Lower lobe of right lung (tissue), 2 donors: ENCODE data around the gene ZNF491. TPM values are rescaled to one million over a fixed set of nuclear protein-coding genes. Genes with fewer than 3 reads are reported as not detected.
A peak's percentile ranks its signal among the peaks of the same experiment; 100 is the strongest.

ENCODE experiments used
- ATAC-seq, 2 donors: fragments of 200-7000 bp; cut with Tn5 transposase; one replicate each; pipeline ENCODE4 v1.9.1; 2020 to 2022; ENCODE audit warnings: mild to moderate bottlenecking in 2 of 2, moderate library complexity in 2 of 2
- DNase-seq: peaks from one replicate; pipeline ENCODE4 v3.0.0-alpha.2; 2020
- H3K27ac ChIP-seq: fragments of 200-600 bp; one replicate; pipeline ENCODE4 v1.8.0; 2022
- H3K27me3 ChIP-seq: fragments of 200-600 bp; one replicate; pipeline ENCODE4 v1.8.0; 2022; ENCODE audit warnings: low read depth
- H3K36me3 ChIP-seq: fragments of 200-600 bp; one replicate; pipeline ENCODE4 v1.8.0; 2022; ENCODE audit warnings: mild to moderate bottlenecking
- H3K4me1 ChIP-seq: fragments of 200-600 bp; one replicate; pipeline ENCODE4 v1.8.0; 2022
- H3K4me3 ChIP-seq: fragments of 200-600 bp; one replicate; pipeline ENCODE4 v1.8.0; 2022; ENCODE audit warnings: mild to moderate bottlenecking
- H3K9me3 ChIP-seq: fragments of 200-600 bp; one replicate; pipeline ENCODE4 v1.8.0; 2022
- CTCF ChIP-seq: fragments of 200-600 bp; IDR thresholded peaks from one replicate; pipeline ENCODE4 v1.8.0; 2022; ENCODE audit warnings: antibody characterized with exemption, mild to moderate bottlenecking
- intact Hi-C: fragments of 100-400 bp; cut with DNase I; formaldehyde crosslinking; loops from one replicate; pipeline ENCODE4 v1.11.0; 2022
- long read RNA-seq: library from polyadenylated mRNA; unstranded; transcript quantifications from one replicate; pipeline ENCODE4 v2.0.0, GENCODE V29; 2021
- total RNA-seq: library from RNA; stranded (reverse); fragmentation: NEBNext Ultra II Directional; extraction: Animal tissue kit (Norgen Biotek cat#: 25700); gene quantifications from one replicate; pipeline ENCODE4 v1.2.1, GENCODE V29; 2021
- donor health status: DM: no; HTN: yes; CAD: no; lungs with severe emphysema.

The ZNF491 gene
- 2.3 TPM for total RNA-seq
- long read RNA-seq, partial matches to known transcripts, result 0 of 1 reads
- long read RNA-seq, other reads (novel, unspliced or antisense), result 0 of 1 reads

GRCh38 chr19:11798391-11799330 is at the start of gene ZNF491:
ZNF491 (plus strand) TSS chr19:11798523; CDS start chr19:11805954, 7,431 bp downstream.
- Histone ChIP-seq H3K4me1 (peaks cover 17% of the 10 kb centered on the region), H3K9me3 (no peaks in the 10 kb centered on the region), H3K4me3 (peak within 1 kb of the TSS; percentile 65), H3K36me3 (no peaks in the 10 kb centered on the region), H3K27ac (peak within 1 kb of the TSS; percentile 83), H3K27me3 (no peaks in the 10 kb centered on the region)
- ATAC-seq, result peak; percentile 99 to 100
- peak; percentile 38 for TF ChIP-seq CTCF
- DNase-seq, result peak; percentile 96
- intact Hi-C loops, result no loop called here

DNA sequence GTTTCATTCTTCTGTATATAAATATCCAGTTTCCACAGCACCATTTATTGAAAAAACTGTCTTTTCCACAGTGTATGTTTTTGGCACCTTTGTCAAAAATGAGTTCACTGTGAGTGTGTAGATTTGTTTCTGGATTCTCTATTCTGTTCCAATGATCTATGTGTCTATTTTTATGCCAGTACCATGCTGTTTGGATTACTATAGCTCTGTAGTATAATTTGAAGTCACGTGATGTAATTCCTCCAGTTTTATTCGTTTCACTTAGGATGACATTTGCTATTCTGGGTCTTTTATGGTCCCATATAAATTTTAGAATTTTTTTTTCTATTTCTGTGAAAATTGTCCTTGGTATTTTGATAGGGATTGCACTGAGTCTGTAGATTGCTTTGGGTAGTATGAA is 48.6 kb upstream of the ZNF491 start:
- intact Hi-C loops, result no loop called here
- H3K9me3 ChIP-seq, result peaks cover 21% of the 10 kb centered on the region
- ATAC-seq, result no peak
- no peak overlapping the region for H3K4me3 ChIP-seq
- H3K27ac ChIP-seq, result no peak overlapping the region
- H3K4me1 ChIP-seq, result no peaks in the 10 kb centered on the region
- DNase-seq, result no peak
- no peak for TF ChIP-seq CTCF
- no peaks in the 10 kb centered on the region for H3K27me3 ChIP-seq
- no peaks in the 10 kb centered on the region for H3K36me3 ChIP-seq

GRCh38 chr19:11752244-11752736 is 46.0 kb upstream of the ZNF491 start:
- H3K4me1 ChIP-seq, result no peaks in the 10 kb centered on the region
- DNase-seq, result no peak
- intact Hi-C loops, result no loop called here
- H3K27me3 ChIP-seq, result no peaks in the 10 kb centered on the region
- no peaks in the 10 kb centered on the region for H3K36me3 ChIP-seq
- H3K27ac ChIP-seq, result no peak overlapping the region
- TF ChIP-seq CTCF, result no peak
- no peak for ATAC-seq
- H3K4me3 ChIP-seq, result no peak overlapping the region
- peaks cover 21% of the 10 kb centered on the region for H3K9me3 ChIP-seq

- Histone ChIP-seq H3K4me3 (no peak overlapping the region), H3K27ac (no peak overlapping the region), H3K27me3 (no peaks in the 10 kb centered on the region), H3K9me3 (peaks cover 15% of the 10 kb centered on the region), H3K4me1 (no peaks in the 10 kb centered on the region), H3K36me3 (no peaks in the 10 kb centered on the region)
- DNase-seq (no peak), ATAC-seq (no peak)
- no peak for TF ChIP-seq CTCF
- intact Hi-C loops, result no loop called here
Observed at GRCh38 chr19:11754663-11755062, 43.7 kb upstream of the ZNF491 start.

GRCh38 chr19:11756965-11757364 is 41.4 kb upstream of the ZNF491 start:
- no peak overlapping the region for H3K27ac ChIP-seq
- no peak for TF ChIP-seq CTCF

More at GRCh38 chr19:11756965-11757364, 41.4 kb upstream of the ZNF491 start:
- intact Hi-C loops, result no loop called here
- Histone ChIP-seq H3K4me1 (no peaks in the 10 kb centered on the region), H3K4me3 (no peak overlapping the region), H3K27me3 (no peaks in the 10 kb centered on the region), H3K36me3 (no peaks in the 10 kb centered on the region), H3K9me3 (peaks cover 7% of the 10 kb centered on the region)
- ATAC-seq (no peak), DNase-seq (no peak)
